NCI-H2107 treated with DMSO at 0.1 percent for 48 hours (cell line): ENCODE measurements around the gene ESPNL.
"Not testable (repeated sequence)": the region's sequence is repeated elsewhere in the genome, so short reads cannot be mapped to it uniquely, and the experiment has no call there.

ENCODE experiments used
- DNase-seq: peaks from one replicate; lab custom pipeline; 2025; ENCODE audit not compliant: unreplicated experiment; lab: John Stamatoyannopoulos, UW

Gene ESPNL

DNA sequence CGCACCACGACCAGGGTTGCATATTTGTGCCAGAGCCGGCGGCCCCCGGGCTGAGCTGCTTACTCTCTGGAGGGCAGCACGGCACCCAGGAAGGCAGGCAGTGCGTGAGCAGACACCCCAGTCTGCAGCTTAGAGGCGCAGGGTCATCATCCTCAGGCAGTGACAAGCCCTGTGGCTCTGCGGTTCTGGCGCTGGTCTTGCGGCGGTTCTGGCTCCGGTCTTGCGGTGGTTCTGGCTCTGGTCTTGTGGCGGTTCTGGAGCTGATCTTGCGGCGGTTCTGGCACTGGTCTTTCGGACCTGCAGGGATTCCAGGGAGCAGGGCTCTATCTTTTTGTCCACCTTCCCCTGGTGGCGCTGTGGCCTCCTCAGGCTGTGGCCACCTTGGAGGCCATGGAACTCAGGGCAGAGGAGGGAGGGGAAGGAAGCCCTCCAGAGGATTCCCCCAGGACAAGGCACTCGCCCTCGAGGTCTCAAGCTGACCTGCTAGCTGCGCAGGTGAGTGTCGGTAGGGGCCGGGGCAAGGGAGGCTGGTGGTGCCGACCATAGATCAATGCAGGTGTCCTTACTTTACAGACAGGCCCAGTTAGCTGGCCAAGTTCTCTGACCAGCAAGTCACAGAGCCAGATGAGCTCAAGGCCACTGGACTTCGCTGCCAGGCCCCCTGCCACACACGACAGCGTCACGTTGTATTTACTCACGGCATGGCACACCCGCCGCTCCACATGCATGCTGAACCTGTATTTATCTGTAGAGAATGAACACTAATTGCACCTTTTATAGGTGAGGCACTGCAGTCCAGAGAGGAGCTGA is 14.9 kb downstream of the ESPNL start:
- DNase-seq = no peak

DNA sequence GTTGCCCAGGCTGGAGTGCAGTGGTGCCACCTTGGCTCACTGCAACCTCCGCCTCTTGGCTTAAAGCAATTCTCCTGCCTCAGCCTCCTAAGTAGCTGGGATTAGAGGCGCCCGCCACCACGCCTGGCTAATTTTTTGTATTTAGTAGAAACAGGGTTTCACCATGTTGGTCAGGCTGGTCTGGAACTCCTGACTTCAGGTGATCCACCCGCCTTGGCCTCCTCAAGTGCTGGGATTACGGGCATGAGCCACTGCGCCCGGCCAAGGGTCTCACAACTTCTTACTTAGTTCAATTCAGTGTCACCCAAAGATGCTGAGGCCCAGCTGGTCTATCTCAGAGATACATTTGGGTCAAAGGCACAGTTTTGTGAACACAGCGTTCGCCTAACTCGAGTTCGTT is 15.6 kb downstream of the ESPNL start:
- not testable (repeated sequence) for DNase-seq

DNA sequence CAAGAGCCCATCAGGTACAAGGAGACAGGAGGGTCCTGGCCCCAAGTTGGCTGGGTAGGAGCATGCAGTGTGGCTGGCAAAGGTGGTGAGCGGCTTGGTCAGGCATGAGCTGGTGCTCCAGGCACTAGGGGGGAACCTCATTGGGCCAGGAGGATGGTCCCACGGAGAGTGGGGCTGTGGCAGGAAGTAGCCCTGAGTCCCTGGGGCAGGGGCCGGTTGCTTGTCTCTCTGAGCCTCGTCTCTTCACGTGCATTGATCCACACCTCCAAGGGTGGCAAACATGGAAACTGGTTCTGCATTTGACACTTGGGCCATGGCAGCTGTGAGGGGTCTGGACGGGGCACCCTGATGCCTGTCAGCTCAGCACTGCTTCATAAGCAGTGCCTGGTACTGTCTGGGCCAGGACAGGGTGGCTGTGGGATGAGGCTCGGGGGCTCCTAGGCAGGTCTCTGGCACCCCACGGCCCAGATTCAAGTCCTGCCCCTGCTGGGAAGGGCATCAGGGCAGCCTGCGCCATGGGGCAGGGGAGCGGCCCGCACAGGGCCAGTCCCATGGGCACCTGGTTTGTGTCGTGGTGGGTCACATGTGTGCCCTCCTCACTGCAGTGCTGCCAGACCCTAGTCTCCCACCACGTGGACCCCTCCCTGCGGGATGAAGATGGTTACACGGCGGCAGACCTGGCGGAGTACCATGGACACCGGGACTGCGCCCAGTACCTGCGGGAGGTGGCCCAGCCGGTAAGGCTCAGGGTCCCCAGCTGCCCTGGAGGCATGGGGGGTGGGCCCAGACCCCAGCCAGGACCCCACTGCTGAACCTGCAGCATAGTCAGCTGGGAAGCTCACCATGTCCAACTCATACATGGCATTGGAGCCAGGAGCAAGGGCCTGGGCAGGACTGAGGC is 16.4 kb downstream of the ESPNL start:
- no peak for DNase-seq

DNA sequence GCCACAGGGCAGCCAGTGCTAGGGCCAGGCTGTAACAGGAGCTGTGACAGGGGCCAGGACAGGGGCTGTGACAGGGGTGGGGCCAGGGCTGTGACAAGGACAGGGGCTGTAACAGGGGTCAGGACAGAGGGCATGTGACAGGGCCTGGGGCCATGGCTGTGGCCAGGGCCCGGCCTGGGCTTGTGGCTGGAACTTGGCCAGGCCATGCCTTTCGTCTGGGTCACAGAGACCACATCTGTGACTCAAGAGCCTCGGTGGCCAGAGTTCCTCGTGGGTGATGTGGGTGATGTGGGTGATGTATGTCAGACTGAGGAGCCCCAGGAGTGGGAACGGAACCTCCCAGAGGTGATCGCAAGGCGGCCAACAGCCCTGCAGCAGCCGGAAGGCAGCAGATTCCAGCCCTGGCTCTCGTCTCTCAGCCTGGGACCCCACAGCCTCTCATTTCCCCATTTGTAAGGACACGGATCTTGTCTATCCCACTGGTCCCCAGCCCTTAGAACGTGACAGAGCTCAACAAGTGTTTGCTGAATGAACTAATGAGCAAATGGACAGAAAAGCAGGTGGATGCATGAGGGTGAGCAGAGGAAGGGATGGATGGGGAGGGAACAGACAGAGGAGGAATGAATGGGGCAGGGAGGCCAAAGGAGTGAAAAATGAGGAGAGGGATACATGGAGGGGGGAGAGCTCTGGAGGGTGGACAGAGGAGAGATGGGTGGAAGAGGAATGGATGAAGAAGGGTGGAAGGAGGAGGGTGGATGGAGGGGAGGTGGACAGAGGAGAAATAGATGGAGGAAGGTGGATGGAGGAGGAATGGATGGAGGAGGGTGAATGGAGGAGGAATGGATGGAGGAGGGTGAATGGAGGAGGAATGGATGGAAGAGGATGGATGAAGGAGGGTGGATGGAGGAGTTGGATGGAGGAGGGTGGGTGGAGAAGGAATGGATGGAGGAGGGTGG is 17.3 kb downstream of the ESPNL start:
- DNase-seq = no peak

DNA sequence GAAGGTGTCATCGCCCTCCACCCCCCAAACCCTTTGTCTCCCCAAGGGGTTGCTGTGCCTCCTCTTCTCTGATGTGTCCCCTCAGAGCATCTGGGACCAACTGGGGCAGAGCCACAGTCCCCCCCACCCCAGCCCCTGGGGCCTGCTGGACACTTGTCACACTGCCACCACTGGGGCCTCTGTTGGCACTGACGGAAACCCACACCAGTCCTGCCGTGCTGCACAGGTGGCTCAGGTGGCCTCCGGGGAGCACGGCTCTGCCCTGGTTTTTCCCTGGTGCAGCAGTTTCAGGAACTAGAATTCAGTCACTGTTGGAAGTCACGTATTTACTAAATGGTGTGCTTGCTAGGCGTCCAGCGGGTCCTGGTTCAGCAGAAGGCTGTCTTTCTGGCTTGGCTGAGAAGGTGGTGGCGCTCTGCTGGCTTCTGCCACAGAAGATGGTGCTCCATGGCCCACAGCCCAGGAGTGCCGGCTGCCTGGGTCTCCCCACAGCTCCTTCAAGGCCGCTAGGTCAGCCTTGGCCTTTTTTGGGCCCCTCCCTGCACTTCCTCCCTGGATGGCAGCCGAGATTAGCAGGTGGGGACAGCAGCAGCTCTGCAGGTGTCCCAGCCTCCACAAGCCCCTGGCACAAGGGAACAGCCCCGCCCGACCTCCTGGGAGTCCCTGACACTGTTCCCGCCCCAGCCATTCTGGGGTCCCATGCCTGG is 19.8 kb downstream of the ESPNL start:
- DNase-seq = no peak

DNA sequence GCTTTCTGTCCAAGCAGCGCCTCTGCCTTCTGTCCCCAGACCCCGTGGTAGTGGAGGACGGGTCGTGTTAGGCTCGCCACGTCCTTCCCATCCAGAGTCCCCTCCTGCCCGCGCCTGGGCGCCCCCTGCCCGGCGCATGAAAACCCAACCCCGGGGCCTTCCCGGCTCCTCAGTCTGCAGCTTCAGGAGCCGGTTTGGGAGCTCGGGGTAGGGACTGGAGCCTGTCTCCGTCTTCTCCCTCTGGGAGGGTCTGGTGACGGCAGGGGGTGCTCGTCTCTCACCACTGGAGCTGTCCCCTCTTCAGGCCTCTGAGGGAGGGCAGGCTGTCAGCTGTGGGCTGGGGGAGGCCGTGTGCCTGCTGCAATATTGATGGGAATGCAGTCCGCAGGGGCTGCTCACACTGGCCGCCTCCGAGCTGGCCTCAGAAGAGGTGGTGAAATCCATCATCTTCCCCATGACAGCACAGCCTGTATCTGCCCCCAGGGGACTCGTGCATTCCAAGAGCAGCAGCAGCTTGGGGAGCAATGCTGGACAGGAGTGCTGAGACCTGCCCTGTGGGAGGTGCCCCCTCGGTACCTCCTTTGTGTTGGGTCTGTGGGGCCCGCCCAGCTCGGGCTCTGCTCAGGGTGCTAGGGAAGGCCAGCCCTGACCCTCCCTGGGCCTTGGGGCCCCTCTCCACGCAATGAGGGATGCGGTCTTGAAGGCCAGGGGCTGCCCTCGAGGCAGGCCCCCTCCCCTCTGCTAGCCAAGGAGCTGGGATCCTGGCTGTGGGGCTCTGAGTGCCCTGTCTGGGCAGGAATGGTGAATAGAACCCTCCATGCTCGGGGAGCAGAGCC is 20.5 kb downstream of the ESPNL start:
- no peak for DNase-seq

DNA sequence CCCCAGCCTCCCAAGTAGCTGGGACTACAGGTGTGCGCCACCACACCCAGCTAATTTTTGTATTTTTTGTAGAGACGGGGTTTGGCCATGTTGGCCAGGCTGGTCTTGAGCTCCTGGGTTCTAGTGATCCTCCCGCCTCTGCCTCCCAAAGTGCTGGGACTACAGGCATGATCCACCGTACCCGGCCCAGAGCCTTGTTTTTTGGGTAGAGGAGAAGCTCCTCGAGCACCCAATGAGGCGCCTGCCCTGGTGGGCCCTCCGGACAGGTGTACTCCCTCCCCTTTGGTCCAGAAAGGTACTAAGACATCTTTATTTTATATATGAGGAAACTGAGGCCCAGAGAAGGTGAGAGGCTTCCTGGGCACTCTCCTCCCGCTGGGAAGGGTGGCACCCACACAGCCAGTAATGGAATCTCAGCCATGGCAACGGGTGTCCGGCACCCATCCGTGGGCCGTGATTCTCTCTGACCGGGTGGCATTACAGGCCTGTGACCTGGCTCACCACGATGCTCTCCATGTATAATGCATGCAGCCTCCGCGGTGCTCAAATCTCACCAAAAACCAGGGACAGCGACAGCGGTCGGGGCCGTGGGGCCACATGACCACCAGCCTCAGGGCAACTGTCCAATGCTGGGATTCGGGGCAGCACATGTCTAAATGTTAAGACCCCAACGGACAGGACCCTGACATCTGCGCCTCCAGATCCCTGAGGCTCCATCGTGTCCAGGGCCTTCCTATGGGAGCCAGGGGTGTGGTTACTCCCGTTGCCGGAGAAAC is 21.6 kb downstream of the ESPNL start:
- no peak for DNase-seq

DNA sequence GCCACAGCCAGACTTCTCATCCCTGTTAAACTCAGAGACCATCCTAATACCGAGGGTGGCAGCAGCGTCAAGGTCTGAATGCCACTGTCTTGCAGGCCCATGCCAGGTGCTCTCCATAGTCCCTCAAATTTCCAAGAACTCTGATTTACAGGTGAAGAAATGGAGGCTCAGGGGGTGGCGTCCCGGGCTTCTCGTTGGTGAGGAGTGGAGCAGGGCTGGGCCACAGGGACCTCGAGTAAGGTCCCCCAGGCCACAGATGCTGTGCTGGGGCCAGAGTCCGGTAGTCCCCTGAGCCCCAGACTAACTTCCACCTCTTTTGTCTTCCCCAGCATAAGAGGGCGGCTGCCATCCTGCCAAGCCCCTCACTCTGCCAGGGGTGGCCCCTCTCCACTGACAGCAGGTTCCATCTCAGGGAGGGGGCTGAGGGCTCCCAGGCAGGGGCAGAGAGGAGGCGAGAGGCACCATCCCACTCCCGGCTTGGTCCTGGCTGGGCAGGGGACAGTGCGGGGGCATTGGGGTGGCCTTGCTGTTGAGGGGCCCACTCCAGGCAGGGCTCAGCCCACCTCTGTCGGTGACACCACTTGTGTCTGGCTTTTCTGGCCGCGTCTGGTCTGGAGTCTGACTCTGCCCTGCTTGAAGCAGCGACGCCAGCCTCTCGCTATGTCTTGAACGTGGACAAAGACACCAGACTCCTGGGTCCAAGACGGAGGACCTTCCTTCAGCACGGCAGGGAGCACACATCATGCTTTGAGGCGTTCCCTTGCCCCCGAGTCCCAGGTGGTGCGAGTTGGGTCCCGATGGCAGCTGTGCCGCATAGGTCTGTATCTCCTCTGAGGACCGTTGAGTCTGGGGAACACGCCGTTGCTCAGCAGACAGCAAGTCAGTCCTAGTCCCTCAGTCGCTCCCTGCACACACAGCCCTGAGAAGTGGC is 22.4 kb downstream of the ESPNL start:
- DNase-seq = no peak

DNA sequence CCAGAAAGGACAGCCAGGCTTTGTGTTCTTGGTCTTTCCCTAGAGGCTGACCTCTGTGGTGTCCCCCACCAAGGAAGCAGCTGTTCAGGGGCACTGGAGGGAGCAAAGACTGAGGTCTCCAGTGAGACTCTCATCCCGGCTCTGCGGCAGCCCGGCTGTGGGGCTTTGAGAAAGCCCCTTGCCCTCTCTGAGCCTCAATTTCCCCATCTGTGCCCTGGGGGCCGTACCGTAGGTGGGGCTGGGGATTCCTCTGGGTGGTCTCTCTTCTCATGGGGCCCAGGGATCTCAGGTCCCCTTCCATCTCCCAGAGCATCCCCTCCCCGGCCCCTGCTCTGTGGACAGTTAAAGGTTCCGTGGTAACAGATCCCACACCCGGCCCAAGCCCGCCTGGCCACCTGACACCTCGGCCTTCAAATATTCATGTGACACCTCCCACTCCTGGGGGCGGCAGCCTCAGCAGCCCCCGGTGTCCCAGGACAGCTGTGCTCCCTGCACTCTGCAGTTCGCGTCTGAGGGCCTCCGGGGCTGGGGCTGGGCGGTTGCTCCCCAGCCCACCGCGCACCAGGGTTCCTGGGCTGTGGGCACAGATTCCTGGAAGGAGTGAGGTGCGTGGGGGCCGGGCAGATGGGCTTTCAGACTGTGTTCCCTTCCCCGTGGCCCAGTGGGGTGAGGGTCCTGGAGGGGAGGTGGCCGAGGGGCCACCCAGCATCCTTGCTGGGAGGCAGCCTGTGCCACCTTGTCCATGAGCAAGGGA is 23.3 kb downstream of the ESPNL start:
- no peak for DNase-seq

DNA sequence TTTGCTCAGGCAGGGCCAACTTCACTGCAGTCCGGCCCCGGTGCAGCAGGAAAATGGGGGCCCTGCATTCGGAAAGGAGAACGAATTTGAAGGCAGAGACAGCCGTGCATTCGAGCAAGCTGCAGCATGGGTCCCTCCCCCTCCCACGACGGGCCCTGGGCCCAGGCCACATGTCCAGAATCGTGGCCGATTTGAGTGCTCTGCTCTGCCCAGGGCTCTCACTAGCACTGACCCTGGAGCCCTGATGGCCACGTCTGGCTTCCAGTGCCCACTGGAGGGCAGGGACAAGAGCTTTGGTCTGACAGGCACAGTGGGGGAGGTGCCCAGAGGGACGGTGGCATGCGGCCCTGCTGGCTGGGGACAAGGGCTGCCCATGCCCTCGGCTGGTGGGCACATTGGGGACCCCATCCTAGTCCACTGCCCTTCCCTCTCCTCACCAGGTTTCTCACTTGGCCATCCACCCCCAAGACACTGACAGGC is 23.9 kb downstream of the ESPNL start:
- no peak for DNase-seq

DNA sequence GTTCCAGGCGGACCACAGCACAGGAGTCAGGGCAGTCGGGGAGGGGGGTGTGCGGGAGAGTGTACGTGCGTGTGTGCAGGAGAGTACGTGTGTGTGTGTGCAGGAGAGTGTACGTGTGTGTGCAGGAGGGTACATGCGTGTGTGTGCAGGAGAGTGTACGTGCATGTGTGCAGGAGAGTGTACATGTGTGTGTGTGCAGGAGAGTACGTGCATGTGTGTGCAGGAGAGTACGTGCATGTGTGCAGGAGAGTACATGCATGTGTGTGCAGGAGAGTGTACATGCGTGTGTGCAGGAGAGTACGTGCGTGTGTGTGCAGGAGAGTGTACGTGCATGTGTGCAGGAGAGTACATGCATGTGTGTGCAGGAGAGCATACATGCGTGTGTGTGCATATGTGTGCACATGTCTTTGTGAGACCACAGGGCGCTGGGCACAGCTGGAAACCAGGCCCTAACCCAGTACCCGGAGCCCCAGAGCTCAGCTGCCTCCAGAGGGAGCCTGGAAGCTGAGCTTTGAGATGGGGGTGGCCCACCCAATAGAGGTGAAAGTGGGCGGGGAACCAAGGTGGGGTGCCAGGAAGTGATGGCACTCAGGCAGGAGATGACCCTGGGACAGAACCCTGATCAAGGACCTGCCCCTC is 24.5 kb downstream of the ESPNL start:
- DNase-seq = no peak

DNA sequence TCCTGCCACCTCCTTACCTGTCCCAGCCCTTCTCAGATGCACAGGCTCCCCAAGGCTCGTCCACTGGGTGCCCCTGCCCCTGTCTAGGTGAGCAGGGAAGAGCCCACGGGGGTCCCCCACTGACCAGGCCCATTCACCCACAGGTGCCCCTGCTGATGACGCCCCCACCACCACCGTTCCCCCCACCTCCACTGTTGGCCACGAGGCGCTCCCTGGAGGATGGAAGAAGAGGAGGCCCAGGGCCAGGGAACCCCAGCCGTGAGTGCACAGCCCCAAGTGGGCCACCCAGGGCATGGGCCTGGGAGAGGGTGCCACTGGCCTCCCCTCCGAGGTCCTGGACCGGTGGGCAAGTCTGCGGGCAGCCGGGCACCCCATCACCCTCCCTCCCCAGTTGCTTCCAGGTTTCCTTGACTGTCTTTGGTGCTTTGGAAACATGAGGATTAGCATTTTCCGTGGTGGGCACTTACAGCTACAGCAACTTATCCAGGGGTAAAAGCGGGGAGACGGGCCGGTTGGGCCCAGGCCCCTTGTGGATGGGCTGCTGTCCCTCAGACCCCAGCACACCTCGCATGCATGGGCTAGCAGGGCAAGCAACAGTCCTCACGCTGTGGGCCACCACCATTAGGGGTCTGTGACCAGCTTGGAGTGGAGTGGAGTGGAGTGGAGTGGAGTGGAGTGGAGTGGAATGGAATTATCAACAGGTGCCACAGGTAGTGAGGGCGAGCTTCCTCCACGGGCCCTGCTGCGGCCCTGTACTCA is 25.2 kb downstream of the ESPNL start:
- no peak for DNase-seq

DNA sequence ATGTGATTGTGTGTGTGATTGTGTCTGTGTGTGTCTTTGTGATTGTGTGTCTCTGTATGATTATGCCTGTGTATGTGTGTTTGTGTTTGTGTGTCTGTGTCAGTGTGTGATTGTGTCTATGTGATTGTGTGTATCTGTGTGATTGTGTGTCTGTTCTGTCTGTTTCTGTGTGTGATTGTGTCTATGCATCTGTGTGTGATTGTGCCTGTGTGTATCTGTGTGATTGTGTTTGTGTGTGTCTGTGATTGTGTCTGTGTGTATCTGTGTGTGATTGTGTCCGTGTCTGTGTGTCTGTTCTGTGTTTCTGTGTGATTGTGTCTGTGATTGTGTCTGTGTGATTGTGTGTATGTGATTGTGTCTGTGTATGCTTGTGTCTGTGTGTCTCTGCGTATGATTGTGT is 26.2 kb downstream of the ESPNL start:
- no peak for DNase-seq

DNA sequence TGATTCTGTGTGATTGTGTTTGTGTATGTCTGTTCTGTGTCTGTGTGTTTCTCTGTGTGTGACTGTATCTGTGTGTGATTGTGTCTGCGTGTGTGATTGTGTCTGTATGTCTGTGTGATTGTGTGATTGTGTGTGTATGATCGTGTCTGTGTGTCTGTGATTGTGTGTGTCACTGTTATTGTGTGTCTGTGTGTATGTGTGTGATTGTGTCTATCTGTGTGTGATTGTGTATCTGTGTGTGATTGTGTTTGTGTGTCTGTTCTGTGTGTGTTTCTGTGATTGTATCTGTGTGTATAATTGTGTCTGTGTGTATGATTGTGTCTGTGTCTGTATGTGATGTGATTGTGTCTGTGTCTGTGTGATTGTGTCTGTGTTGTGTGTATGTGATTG is 26.6 kb downstream of the ESPNL start:
- DNase-seq = no peak

DNA sequence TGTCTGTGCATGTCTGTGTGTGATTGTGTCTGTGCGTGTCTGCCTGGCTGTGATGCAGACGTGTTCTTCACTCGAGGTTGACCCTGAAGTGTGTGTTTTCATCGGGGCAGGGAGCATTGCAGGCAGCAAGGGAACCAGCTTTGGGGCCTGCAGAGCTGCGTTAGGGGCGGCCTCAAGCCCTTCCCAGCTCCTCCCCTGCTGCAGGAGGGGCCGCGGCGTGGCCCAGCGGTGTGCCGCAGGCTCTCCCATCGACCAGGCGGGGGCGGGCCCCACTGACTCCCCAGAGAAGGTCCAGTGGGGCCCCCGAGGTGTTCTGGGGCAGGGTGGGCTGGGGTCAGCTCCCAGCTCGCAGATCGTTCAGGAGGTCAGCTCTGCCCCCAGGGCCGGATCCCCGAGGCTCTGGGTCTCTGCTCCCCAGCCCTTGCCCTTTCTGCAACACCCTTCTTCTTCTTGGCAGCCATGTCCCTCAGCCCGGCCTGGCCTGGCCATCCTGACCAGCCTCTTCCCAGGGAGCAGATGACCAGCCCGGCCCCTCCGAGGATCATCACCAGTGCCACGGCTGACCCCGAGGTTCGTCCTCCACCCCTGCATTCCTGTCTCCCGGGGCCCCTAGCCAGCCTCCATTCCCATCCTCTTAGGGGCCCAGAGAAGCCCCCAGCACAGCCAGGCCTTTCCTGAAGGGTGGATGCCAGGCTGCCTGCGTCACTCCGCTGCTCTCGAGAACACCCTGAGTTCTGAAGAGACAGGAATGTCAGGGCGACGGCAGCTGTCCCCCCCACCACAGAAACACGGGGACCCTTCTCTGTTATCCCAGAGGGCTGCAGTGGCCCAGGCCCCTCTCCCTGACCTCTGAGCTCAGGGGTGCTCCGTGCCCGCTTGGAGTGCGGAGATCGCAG is 27.3 kb downstream of the ESPNL start:
- DNase-seq = no peak
